K562 (cell line): ENCODE results near the gene TRPC4AP. TPM values are rescaled to one million over a fixed set of nuclear protein-coding genes. Genes with fewer than 3 reads are reported as not detected.

Source experiments
- CREM ChIP-seq: IDR thresholded peaks from 2 replicates; pipeline ENCODE4 v1.6.1; 2014; ENCODE audit warnings: antibody characterized with exemption, low read depth
- EHMT2 ChIP-seq: fragments of 450-650 bp; IDR thresholded peaks from 2 replicates; pipeline ENCODE4 v1.6.1; 2018; ENCODE audit warnings: antibody characterized with exemption
- ETV5 ChIP-seq: sonication (generic); formaldehyde crosslinking; IDR thresholded peaks from 2 replicates; pipeline ENCODE4 v1.4.0; 2020; ENCODE audit warnings: low read depth, mild to moderate bottlenecking, missing genetic modification reagents
- GTF2E2 ChIP-seq: fragments of 200-800 bp; sonication (Bioruptor generic); IDR thresholded peaks from 2 replicates; pipeline ENCODE4 v1.6.1; 2016; ENCODE audit warnings: missing genetic modification characterization, missing compliant biosample characterization
- KLF13 ChIP-seq: fragments of 450-650 bp; IDR thresholded peaks from 2 replicates; pipeline ENCODE4 v1.6.1; 2016; ENCODE audit warnings: missing genetic modification characterization, low read depth, mild to moderate bottlenecking, missing compliant biosample characterization, moderate library complexity, borderline replicate concordance
- MBD2 ChIP-seq: sonication (generic); IDR thresholded peaks from 2 replicates; pipeline ENCODE4 v1.6.1; 2016; ENCODE audit warnings: low read depth, borderline replicate concordance
- MEF2A ChIP-seq: IDR thresholded peaks from 2 replicates; pipeline ENCODE4 v1.6.1; 2011; ENCODE audit warnings: low read depth, mild to moderate bottlenecking, low read length, moderate library complexity; ENCODE audit not compliant: control insufficient read depth
- MTA1 ChIP-seq: fragments of 450-650 bp; IDR thresholded peaks from 2 replicates; pipeline ENCODE4 v1.6.1; 2017; ENCODE audit warnings: borderline replicate concordance
- NCOA6 ChIP-seq: fragments of 450-650 bp; IDR thresholded peaks from 2 replicates; pipeline ENCODE4 v1.6.1; 2017; ENCODE audit warnings: mild to moderate bottlenecking
- NR4A1 ChIP-seq, 2 experiments: fragments of 250-450 bp in 1 of 2; fragments of 450-650 bp in 1 of 2; sonication (Bioruptor Pico) in 1 of 2; IDR thresholded peaks; 2 replicates each; pipeline versions ENCODE4 v1.4.0 to v1.6.1; 2016 to 2020; ENCODE audit warnings: mild to moderate bottlenecking in 2 of 2, missing compliant biosample characterization in 1 of 2, missing genetic modification characterization in 1 of 2, moderate library complexity in 1 of 2
- NUFIP1 ChIP-seq: fragments of 450-650 bp; IDR thresholded peaks from 2 replicates; pipeline ENCODE4 v1.6.1; 2018; ENCODE audit not compliant: partially characterized antibody
- SIRT6 ChIP-seq: IDR thresholded peaks from one replicate; pipeline ENCODE4 v1.6.1; 2012; ENCODE audit warnings: low read depth, mild to moderate bottlenecking, control low read depth, inconsistent platforms, low read length, moderate library complexity
- SMARCE1 ChIP-seq: fragments of 450-650 bp; IDR thresholded peaks from 2 replicates; pipeline ENCODE4 v1.7.1; 2016; ENCODE audit warnings: mild to moderate bottlenecking
- STAT5A ChIP-seq: IDR thresholded peaks from 2 replicates; pipeline ENCODE4 v1.6.1; 2012; ENCODE audit warnings: low read length, inconsistent platforms, borderline replicate concordance
- TAF1 ChIP-seq: IDR thresholded peaks from 2 replicates; pipeline ENCODE4 v1.6.1; 2011; ENCODE audit warnings: mild to moderate bottlenecking, low read length, moderate library complexity; ENCODE audit not compliant: insufficient read depth, control insufficient read depth, severe bottlenecking; ENCODE audit errors: extremely low read depth
- TBL1XR1 ChIP-seq, 2 experiments: IDR thresholded peaks; 2 replicates each; pipeline ENCODE4 v1.6.1; 2012; ENCODE audit warnings: improper control_type of control experiment in 2 of 2, low read length in 2 of 2, mild to moderate bottlenecking in 1 of 2
- TOE1 ChIP-seq, 2 experiments: fragments of 450-650 bp in 1 of 2; sonication (generic) in 1 of 2; formaldehyde crosslinking in 1 of 2; IDR thresholded peaks; 2 replicates each; pipeline versions ENCODE4 v1.7.1 to v1.8.0; 2016 to 2022; ENCODE audit warnings: borderline replicate concordance in 2 of 2, mild to moderate bottlenecking in 2 of 2, antibody characterized with exemption in 1 of 2, inconsistent platforms in 1 of 2, low read depth in 1 of 2, missing genetic modification reagents in 1 of 2, moderate library complexity in 1 of 2
- TRIM24 ChIP-seq, 2 experiments: fragments of 450-650 bp; IDR thresholded peaks; 2 replicates each; pipeline ENCODE4 v1.6.1; 2016
- YY1 ChIP-seq, 3 experiments: IDR thresholded peaks; 2 replicates each; pipeline ENCODE4 v1.6.1; 2011; ENCODE audit warnings: low read length in 2 of 3, mild to moderate bottlenecking in 2 of 3, moderate library complexity in 2 of 3, borderline replicate concordance in 1 of 3, control low read depth in 1 of 3, low read depth in 1 of 3; ENCODE audit not compliant: insufficient read depth in 3 of 3, insufficient replicate concordance in 2 of 3, control insufficient read depth in 1 of 3, insufficient read length in 1 of 3; ENCODE audit errors: extremely low read depth in 1 of 3
- ZNF253 ChIP-seq: fragments of 250-450 bp; sonication (Bioruptor Pico); conservative IDR thresholded peaks from 2 replicates; pipeline ENCODE4 v1.6.1; 2021; ENCODE audit warnings: mild to moderate bottlenecking
- ZNF311 ChIP-seq: fragments of 250-450 bp; sonication (Bioruptor Pico); IDR thresholded peaks from 2 replicates; pipeline ENCODE4 v1.4.0; 2020; ENCODE audit warnings: mild to moderate bottlenecking, moderate library complexity
- ZNF384 ChIP-seq: IDR thresholded peaks from 2 replicates; pipeline ENCODE4 v1.6.1; 2012; ENCODE audit warnings: low read depth, low read length, improper control_type of control experiment
- ZNF41 ChIP-seq: fragments of 250-450 bp; sonication (Bioruptor Pico); conservative IDR thresholded peaks from 2 replicates; pipeline ENCODE4 v1.4.0; 2020; ENCODE audit warnings: mild to moderate bottlenecking
- ZNF444 ChIP-seq: fragments of 250-450 bp; sonication (Bioruptor Pico); IDR thresholded peaks from 2 replicates; pipeline ENCODE4 v1.4.0; 2020; ENCODE audit warnings: mild to moderate bottlenecking, moderate library complexity
- polyA plus RNA-seq, 8 experiments: library from polyadenylated mRNA; depleted of rRNA in 4 of 8; stranded (reverse) in 5 of 8; unstranded in 3 of 8; fragments of >200 nt; fragmentation: Nextera tagmentation in 2 of 8; fragmentation: Illumina TruSeq in 1 of 8; extraction: Ambion mirVana in 2 of 8; extraction: Trizol in 1 of 8; gene quantifications; 2 replicates each; pipeline versions ENCODE4 v1.2.1 to v1.2.3, GENCODE V29; 2011 to 2014; ENCODE audit warnings: inconsistent platforms in 1 of 8, missing spikeins in 1 of 8
- total RNA-seq, 7 experiments: library from RNA; depleted of rRNA in 6 of 7; stranded (reverse); fragments of >200 nt in 6 of 7; fragmentation: Illumina TruSeq in 2 of 7; extraction: Trizol in 2 of 7; gene quantifications; 2 replicates each; pipeline versions ENCODE4 v1.2.1 to v1.2.3, GENCODE V29; 2011 to 2021; ENCODE audit warnings: low replicate concordance in 1 of 7
- TF ChIP-seq, protein P1 (sequence below): fragments of 450-650 bp; IDR thresholded peaks from 2 replicates; pipeline ENCODE4 v1.6.1; 2017; ENCODE audit warnings: antibody characterized with exemption

TRPC4AP gene
- total and polyA plus RNA-seq, 9 of the 15 experiments (the other 6 are each of a cell fraction or from before 2014, with no cell fraction given) = 2.3 to 70.3 (median 33.3) TPM

DNA sequence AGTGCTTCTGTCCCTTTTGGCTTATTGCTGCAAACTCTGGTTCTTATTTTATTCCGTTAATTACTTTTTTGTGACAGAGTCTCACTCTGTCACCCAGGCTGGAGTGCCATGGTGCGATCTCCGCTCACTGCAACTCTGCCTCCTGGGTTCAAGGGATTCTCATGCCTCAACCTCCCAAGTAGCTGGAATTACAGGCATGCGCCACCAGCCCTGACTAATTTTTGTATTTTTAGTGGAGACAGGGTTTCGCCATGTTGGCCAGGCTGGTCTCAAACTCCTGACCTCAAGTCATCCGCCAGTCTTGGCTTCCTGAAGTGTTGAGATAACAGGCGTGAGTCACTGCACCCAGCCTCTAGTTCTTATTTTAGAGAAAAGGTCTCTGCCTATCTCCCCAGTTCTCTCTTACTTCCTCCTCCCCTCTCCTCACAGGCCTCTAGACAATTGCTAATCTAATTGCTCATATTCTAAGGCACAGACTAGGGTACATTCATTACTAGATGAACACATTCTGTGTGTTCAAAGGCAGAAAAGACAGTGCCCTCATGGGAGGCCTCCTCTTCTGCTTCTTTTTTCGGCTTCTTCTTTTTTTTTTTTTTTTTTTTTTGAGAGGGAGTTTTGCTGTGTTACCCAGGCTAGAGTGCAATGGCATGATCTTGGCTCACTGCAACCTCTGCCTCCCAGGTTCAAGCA lies 27.6 kb upstream of the TRPC4AP start (continued):
- TF ChIP-seq TBL1XR1 (IDR thresholded peaks at IDR 0.05; ENCODE audit: low read length in 2 of 2) (peak in 1 of 2 experiments; percentile 80; a peak in 2 of 4 replicates), TOE1 (IDR thresholded peaks at IDR 0.05; ENCODE audit: borderline replicate concordance) (peak; percentile 72), TOE1 (CRISPR knock-in tag; IDR thresholded peaks at IDR 0.05; ENCODE audit: borderline replicate concordance, low read depth) (no peak), ZNF41 (no peak; the same call in 1 of the 2 replicates), ETV5 (peak; percentile 83), ZNF384 (peak; percentile 42; the same call in 1 of the 2 replicates), NR4A1 (CRISPR knock-in tag; IDR thresholded peaks at IDR 0.05) (no peak), NR4A1 (tag; IDR thresholded peaks at IDR 0.05) (peak; percentile 92), STAT5A (peak; percentile 68; the same call in 1 of the 2 replicates), ZNF444 (CRISPR knock-in tag) (no peak), SIRT6 (no peak), MTA1 (peak; percentile 62; the same call in 1 of the 2 replicates), GTF2E2 (tag) (no peak), TAF1 (peak; percentile 48), CREM (peak; percentile 42; the same call in 1 of the 2 replicates), SMARCE1 (peak; percentile 99), YY1 (IDR thresholded peaks at IDR 0.05; ENCODE audit: borderline replicate concordance in 1 of 3, control insufficient read depth in 1 of 3, extremely low read depth in 1 of 3, insufficient read depth in 3 of 3, insufficient read length in 1 of 3, insufficient replicate concordance in 2 of 3, low read depth in 1 of 3, low read length in 2 of 3) (peak in 1 of 3 experiments; percentile 40), ZNF253 (CRISPR knock-in tag) (peak; percentile 44; the same call in 1 of the 2 replicates), EHMT2 (peak; percentile 41; the same call in 1 of the 2 replicates), ZNF311 (CRISPR knock-in tag) (peak; percentile 65; the same call in 1 of the 2 replicates), TRIM24 (IDR thresholded peaks at IDR 0.05) (peak; percentile 36 to 57; a peak in 1 of 4 replicates), NCOA6 (no peak), MBD2 (no peak), MEF2A (peak; percentile 89), KLF13 (tag) (no peak), NUFIP1 (peak; percentile 16)
- TF ChIP-seq, protein P1, sequence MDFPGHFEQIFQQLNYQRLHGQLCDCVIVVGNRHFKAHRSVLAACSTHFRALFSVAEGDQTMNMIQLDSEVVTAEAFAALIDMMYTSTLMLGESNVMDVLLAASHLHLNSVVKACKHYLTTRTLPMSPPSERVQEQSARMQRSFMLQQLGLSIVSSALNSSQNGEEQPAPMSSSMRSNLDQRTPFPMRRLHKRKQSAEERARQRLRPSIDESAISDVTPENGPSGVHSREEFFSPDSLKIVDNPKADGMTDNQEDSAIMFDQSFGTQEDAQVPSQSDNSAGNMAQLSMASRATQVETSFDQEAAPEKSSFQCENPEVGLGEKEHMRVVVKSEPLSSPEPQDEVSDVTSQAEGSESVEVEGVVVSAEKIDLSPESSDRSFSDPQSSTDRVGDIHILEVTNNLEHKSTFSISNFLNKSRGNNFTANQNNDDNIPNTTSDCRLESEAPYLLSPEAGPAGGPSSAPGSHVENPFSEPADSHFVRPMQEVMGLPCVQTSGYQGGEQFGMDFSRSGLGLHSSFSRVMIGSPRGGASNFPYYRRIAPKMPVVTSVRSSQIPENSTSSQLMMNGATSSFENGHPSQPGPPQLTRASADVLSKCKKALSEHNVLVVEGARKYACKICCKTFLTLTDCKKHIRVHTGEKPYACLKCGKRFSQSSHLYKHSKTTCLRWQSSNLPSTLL = 0 out of 2 replicates have a peak, but pooled peaks have one; percentile 18
